ENCODE measurements around the gene HPCAL1. TPM values are rescaled to one million over a fixed set of nuclear protein-coding genes. Genes with fewer than 3 reads are reported as not detected.

Gene HPCAL1
- total RNA-seq, 4 donors from 2014 or later, result 29.0 to 56.7 (median 34.5) TPM

DNA sequence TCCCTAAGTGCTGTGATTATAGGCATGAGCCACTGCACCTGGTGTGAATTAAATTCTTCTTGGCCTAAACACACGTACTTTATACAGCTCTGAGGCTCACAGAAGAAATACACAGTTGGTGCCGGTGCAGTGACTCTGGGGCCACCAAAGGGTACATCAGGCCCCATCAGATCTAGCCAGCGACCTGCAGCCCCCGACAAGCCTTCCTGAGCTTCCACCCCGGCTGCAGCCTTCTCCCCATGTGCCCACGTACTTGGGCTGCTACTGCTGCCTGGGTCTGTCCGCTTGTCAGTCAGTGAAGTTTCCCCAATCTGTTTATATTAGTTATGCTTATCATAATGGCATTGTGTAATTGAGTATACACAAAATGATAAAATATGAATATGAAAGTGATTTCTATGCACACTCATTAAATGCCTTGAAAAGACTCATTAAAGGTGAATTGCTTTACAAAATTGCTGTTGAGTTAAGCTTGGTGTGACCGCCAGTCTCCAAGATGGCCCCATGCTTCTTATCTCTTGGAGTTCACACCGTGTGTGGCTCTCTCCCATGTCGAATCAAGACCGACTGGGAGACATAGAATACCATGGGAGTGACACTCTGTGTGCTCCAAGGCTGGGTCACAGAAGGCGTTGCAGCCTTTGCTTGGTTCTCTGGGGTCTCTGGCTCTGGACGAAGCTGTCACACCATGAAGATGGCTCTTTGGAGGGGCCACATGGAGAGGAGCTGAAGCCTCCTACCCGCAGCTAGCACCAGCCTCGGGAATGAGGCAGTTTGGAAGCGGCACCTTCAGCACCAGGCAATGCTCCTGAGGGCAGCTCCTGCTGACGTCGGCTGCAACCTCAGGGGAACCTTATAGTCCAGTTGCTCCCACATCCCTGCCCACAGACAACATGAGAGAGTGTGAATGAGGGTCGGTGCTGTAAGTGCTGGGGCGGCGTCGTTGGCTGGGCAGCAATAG, 29.2 kb upstream of the HPCAL1 start:
- H3K27ac ChIP-seq, result no peak overlapping the region
- no peaks in the 10 kb centered on the region for H3K27me3 ChIP-seq
- DNase-seq (ENCODE audit: low spot score in 2 of 2), result no peak
- TF ChIP-seq POLR2A (IDR thresholded peaks at IDR 0.05) (no peak), EP300 (IDR thresholded peaks at IDR 0.05) (no peak)
- TF ChIP-seq, protein P1, sequence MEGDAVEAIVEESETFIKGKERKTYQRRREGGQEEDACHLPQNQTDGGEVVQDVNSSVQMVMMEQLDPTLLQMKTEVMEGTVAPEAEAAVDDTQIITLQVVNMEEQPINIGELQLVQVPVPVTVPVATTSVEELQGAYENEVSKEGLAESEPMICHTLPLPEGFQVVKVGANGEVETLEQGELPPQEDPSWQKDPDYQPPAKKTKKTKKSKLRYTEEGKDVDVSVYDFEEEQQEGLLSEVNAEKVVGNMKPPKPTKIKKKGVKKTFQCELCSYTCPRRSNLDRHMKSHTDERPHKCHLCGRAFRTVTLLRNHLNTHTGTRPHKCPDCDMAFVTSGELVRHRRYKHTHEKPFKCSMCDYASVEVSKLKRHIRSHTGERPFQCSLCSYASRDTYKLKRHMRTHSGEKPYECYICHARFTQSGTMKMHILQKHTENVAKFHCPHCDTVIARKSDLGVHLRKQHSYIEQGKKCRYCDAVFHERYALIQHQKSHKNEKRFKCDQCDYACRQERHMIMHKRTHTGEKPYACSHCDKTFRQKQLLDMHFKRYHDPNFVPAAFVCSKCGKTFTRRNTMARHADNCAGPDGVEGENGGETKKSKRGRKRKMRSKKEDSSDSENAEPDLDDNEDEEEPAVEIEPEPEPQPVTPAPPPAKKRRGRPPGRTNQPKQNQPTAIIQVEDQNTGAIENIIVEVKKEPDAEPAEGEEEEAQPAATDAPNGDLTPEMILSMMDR (IDR thresholded peaks at IDR 0.05), result no peak
- H3K4me1 ChIP-seq, result peaks cover 0 to 22% (median 12%) of the 10 kb centered on the region in 4 donors
- 87 to 88% methylated on average over 20 to 22 of the region's 22 CpGs for WGBS, 2 donors
- H3K36me3 ChIP-seq, result no peaks in the 10 kb centered on the region
- no peak overlapping the region for H3K4me3 ChIP-seq
- H3K9me3 ChIP-seq, result no peaks in the 10 kb centered on the region

DNA sequence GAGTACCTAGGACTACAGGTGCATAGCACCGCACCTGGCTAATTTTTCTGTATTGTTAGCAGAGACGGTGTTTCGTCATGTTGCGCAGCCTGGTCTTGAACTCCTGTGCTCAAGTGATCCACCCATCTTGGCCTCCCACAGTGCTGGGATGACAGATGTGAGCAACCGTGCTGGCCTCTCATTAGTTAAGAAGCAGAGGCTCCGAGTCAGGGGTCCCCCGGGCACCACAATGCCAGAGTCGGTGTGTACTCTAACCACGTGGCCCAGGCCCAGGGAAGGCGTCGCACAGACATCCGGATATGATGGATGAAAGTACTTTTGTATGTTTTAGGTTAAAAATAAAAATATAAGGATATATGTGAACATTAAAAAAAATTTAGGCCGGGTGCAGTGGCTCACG, 28.3 kb upstream of the HPCAL1 start:
- DNase-seq (ENCODE audit: low spot score in 2 of 2), result no peak
- Histone ChIP-seq H3K36me3 (no peaks in the 10 kb centered on the region), H3K4me1 (peaks cover 0 to 24% (median 16%) of the 10 kb centered on the region in 4 donors), H3K27me3 (no peaks in the 10 kb centered on the region), H3K9me3 (no peaks in the 10 kb centered on the region), H3K27ac (no peak overlapping the region), H3K4me3 (no peak overlapping the region)
- TF ChIP-seq POLR2A (IDR thresholded peaks at IDR 0.05) (no peak), EP300 (IDR thresholded peaks at IDR 0.05) (no peak)
- TF ChIP-seq, protein P1 (IDR thresholded peaks at IDR 0.05), result no peak
- WGBS, 2 donors, result 85 to 89% methylated on average over 14 of the region's 14 CpGs

DNA sequence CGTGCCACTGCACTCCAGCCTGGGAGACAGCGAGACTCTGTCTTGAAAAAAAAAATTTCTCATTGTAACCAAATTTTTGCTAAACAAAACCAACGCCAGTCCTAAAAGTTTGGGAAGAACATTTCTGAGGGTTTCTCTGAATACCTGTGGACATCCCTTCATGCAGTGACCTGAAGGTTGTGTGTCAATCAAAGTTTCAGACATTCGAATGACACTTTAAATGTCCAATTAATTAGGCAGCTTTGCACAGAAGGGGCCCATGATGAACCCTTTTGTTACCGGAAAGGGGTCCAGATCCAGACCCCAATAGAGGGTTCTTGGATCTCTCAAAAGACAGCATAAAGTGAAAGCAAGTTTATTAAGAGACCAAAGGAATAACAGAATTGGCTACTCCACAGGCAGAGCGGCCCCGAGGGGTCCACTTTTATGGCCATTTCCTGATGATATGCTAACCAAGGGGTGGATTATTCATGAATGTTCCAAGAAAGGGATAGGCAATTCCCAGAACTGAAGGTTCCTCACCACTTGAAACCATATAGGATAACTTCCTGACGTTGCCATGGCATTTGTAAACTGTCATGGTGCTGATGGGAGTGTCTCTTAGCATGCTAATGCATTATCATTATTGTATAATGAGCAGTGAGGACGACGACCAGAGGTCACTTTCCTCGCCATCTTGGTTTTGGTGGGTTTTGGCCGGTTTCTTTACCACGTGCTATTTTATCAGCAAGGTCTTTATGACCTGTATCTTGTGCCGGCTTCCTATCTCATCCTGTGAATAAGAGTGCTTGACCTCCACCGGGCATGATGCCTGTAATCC, 27.5 kb upstream of the HPCAL1 start:
- 79 to 90% methylated on average over 15 of the region's 15 CpGs for WGBS, 2 donors
- no peak overlapping the region for H3K4me3 ChIP-seq
- TF ChIP-seq, protein P1 (IDR thresholded peaks at IDR 0.05), result no peak
- TF ChIP-seq EP300 (IDR thresholded peaks at IDR 0.05) (no peak), POLR2A (IDR thresholded peaks at IDR 0.05) (no peak)
- DNase-seq (ENCODE audit: low spot score in 2 of 2), result no peak
- no peaks in the 10 kb centered on the region for H3K9me3 ChIP-seq
- no peaks in the 10 kb centered on the region for H3K27me3 ChIP-seq
- H3K27ac ChIP-seq, result no peak overlapping the region
- H3K4me1 ChIP-seq, result peaks cover 0 to 24% (median 16%) of the 10 kb centered on the region in 4 donors
- no peaks in the 10 kb centered on the region for H3K36me3 ChIP-seq

DNA sequence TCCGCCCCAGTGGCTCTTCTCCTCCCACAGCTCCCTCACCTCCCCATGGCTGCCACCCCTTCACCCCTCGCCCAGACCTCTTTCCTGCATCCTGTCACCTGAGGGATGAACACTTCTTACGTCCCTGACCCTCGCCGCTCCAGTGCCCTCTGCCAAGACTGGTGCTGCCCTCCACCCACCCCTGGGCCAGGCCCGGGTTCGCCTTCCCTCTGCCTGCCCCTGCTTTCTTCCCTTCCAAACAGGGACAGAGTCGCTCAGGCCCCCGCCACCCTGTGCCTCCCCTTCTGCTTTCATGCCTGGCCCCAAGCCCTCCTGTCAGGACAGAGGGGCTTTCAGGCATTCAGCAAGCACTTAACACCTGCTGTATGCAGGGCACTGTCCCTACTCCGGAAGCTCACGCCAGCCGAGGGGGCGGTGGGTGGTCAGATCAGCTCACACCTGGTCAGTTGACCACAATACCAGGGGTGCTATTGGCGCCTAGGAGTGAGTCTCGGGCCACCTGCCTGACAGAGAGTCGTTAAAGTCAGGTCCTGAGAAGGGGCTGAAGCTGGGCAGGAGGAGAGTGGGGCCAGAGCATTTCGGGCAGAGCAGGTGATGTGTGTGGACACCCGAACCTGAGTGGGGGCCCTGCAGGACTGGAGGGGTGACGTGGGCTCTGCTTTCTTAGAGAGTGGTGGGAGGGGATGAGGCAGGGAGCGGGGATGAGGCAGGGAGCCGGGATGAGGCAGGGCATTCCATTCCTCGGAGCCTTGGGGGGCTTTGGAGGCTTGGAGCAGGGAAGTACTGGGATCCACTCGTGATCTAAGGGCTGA, 26.0 kb upstream of the HPCAL1 start:
- no peak for DNase-seq (ENCODE audit: low spot score in 2 of 2)

More for the DNA sequence above, 26.0 kb upstream of the HPCAL1 start:
- H3K27me3 ChIP-seq, result no peaks in the 10 kb centered on the region
- 76 to 86% methylated on average over 23 of the region's 23 CpGs for WGBS, 2 donors
- H3K9me3 ChIP-seq, result no peaks in the 10 kb centered on the region
- no peak for TF ChIP-seq EP300 (IDR thresholded peaks at IDR 0.05)
- TF ChIP-seq, protein P1 (IDR thresholded peaks at IDR 0.05), result no peak
- TF ChIP-seq POLR2A (IDR thresholded peaks at IDR 0.05), result no peak
- no peaks in the 10 kb centered on the region for H3K36me3 ChIP-seq
- H3K4me1 ChIP-seq, result peaks cover 0 to 17% (median 15%) of the 10 kb centered on the region in 4 donors
- no peak overlapping the region for H3K4me3 ChIP-seq
- H3K27ac ChIP-seq, result no peak overlapping the region

Data from tibial nerve (tissue), 4 donors.